ENCODE measurements around the gene HTR4. TPM values are rescaled to one million over a fixed set of nuclear protein-coding genes. Genes with fewer than 3 reads are reported as not detected.

HTR4 gene
- polyA plus RNA-seq, 3 donors: not detected

GRCh38 chr5:148702019-148702596, 47.8 kb upstream of the HTR4 start:
- intact Hi-C loops (cut with micrococcal nuclease): no loop called here
- Mint-ChIP-seq H3K9me3 (peaks cover 0 to 5% (median 3%) of the 10 kb centered on the region in 7 donors), H3K27me3 (ENCODE audit: low read depth in 3 of 3) (no peaks in the 10 kb centered on the region), H3K36me3 (no peaks in the 10 kb centered on the region), H3K4me3 (no peak overlapping the region), H3K4me1 (peaks cover 11% of the 10 kb centered on the region), H3K27ac (no peak overlapping the region)
- no peak for TF ChIP-seq CTCF (IDR thresholded peaks at IDR 0.05)
- peaks cover 14 to 15% of the 10 kb centered on the region in 2 donors for H3K4me1 ChIP-seq (ENCODE audit: control insufficient read depth in 1 of 2, insufficient read depth in 2 of 2, low read length in 2 of 2)
- H3K27me3 ChIP-seq (ENCODE audit: control insufficient read depth in 2 of 2, insufficient read depth in 2 of 2, low read length in 2 of 2): no peaks in the 10 kb centered on the region
- no peaks in the 10 kb centered on the region for H3K79me2 ChIP-seq (ENCODE audit: insufficient read depth, low read length)
- no peak overlapping the region for H2AFZ ChIP-seq (ENCODE audit: insufficient read depth, low read depth, low read length, poor library complexity, severe bottlenecking)
- no peak overlapping the region for H3K9ac ChIP-seq (ENCODE audit: insufficient read depth, low read length, poor library complexity, severe bottlenecking)
- DNase-seq: no peak
- no peaks in the 10 kb centered on the region for H3K36me3 ChIP-seq (replicated peaks in 1 of 2; ENCODE audit: control insufficient read depth in 1 of 2, insufficient read depth in 2 of 2, low read length in 2 of 2)
- H3K4me2 ChIP-seq (replicated peaks; ENCODE audit: extremely low read depth, low read length, poor library complexity, severe bottlenecking): no peak overlapping the region
- no peaks in the 10 kb centered on the region for H3K9me3 ChIP-seq (replicated peaks in 1 of 2; ENCODE audit: control insufficient read depth in 1 of 2, insufficient read depth in 1 of 2, low read length in 2 of 2)
- H4K20me1 ChIP-seq (ENCODE audit: insufficient read depth, low read length): no peaks in the 10 kb centered on the region
- no peak overlapping the region for H3K27ac ChIP-seq (ENCODE audit: low read depth in 1 of 2, low read length in 2 of 2)
- H3K4me3 ChIP-seq (replicated peaks in 1 of 3; ENCODE audit: low read depth in 2 of 3, low read length in 3 of 3): no peak overlapping the region

- H3K79me2 ChIP-seq (ENCODE audit: insufficient read depth, low read length): no peaks in the 10 kb centered on the region
- no peaks in the 10 kb centered on the region for H3K27me3 ChIP-seq (ENCODE audit: control insufficient read depth in 2 of 2, insufficient read depth in 2 of 2, low read length in 2 of 2)
- no peak for TF ChIP-seq CTCF (IDR thresholded peaks at IDR 0.05)
- peak overlapping the region; percentile 52 for H3K4me2 ChIP-seq (replicated peaks; ENCODE audit: extremely low read depth, low read length, poor library complexity, severe bottlenecking)
- intact Hi-C loops (cut with micrococcal nuclease): no loop called here
- H3K9ac ChIP-seq (ENCODE audit: insufficient read depth, low read length, poor library complexity, severe bottlenecking): no peak overlapping the region
- DNase-seq: peak in 2 of 3 donors; percentile 1 to 7
- no peak overlapping the region for H2AFZ ChIP-seq (ENCODE audit: insufficient read depth, low read depth, low read length, poor library complexity, severe bottlenecking)
- H3K4me3 Mint-ChIP-seq: peak overlapping the region in 1 of 2 donors; percentile 9
- H3K27me3 Mint-ChIP-seq (ENCODE audit: low read depth in 3 of 3): peaks cover 0 to 4% (median 0%) of the 10 kb centered on the region in 3 donors
- H3K9me3 ChIP-seq (replicated peaks in 1 of 2; ENCODE audit: control insufficient read depth in 1 of 2, insufficient read depth in 1 of 2, low read length in 2 of 2): no peaks in the 10 kb centered on the region
- H3K27ac ChIP-seq (ENCODE audit: low read depth in 1 of 2, low read length in 2 of 2): peak overlapping the region in 1 of 2 donors; percentile 16
- H3K4me1 ChIP-seq (ENCODE audit: control insufficient read depth in 1 of 2, insufficient read depth in 2 of 2, low read length in 2 of 2): peaks cover 14 to 15% of the 10 kb centered on the region in 2 donors
- no peaks in the 10 kb centered on the region for H4K20me1 ChIP-seq (ENCODE audit: insufficient read depth, low read length)
- peaks cover 0 to 6% (median 3%) of the 10 kb centered on the region in 7 donors for H3K9me3 Mint-ChIP-seq
- no CpG with 5 or more reads among the region's 3 CpGs for WGBS (ENCODE audit: insufficient coverage)
- peak overlapping the region in 1 of 3 experiments; percentile 33 for H3K4me3 ChIP-seq (replicated peaks in 1 of 3; ENCODE audit: low read depth in 2 of 3, low read length in 3 of 3)
- H3K27ac Mint-ChIP-seq: no peak overlapping the region
- no peaks in the 10 kb centered on the region for H3K36me3 ChIP-seq (replicated peaks in 1 of 2; ENCODE audit: control insufficient read depth in 1 of 2, insufficient read depth in 2 of 2, low read length in 2 of 2)
- H3K36me3 Mint-ChIP-seq: no peaks in the 10 kb centered on the region
- peaks cover 11% of the 10 kb centered on the region for H3K4me1 Mint-ChIP-seq
Observed at GRCh38 chr5:148699028-148699427, 44.7 kb upstream of the HTR4 start.
